ENCODE data around the gene BRME1. TPM values are rescaled to one million over a fixed set of nuclear protein-coding genes. Genes with fewer than 3 reads are reported as not detected.

Gene BRME1
- total and polyA plus RNA-seq, 2 experiments from 2014 or later: 4.0 to 8.2 TPM

DNA sequence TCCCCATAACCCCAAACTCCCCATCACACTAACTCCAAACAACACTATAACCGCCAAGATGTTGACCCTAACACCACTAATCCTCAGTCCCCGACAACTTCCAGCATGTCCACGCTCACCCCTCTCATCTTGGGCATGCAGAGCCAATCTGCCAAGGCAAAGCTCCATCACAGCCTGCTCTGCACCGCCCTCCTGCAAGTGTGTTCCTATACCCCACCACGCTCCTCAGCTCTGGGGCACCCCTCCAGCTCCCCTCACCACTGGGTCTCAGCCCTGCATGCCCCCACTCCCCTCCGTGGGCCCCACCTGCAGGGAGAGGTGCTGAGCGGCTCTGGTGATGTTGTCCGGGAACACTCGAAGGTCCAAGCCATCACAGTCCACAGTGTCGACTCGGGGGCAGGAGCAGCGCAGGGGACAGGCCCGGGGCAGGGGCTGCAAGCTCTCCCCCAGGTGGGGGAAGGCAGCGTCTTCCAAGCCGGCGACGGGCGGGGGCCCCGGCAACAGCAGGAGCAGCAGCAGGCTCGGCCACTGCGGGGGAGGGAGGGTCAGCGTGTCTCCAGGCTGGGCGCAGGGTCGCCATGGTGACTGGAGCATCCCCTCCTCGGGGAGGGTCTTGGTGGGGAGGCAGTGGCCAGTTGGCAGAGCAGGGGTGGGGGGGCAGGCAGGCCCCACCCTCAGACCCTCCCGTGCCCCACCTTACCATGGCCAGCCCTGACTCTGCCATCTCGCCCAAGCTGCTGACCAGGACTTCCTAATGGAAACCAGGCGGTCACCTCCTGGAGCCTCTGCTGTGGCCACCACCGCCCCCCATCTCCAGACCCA, 31.8 kb upstream of the BRME1 start:
- H3K27ac ChIP-seq: no peak overlapping the region
- DNase-seq (ENCODE audit: low read depth in 1 of 2, low spot score in 1 of 2): peak in 1 of 2 donors; percentile 28
- H3K27me3 ChIP-seq: no peaks in the 10 kb centered on the region
- no peaks in the 10 kb centered on the region for H3K9me3 ChIP-seq (ENCODE audit: low read depth)
- no peak overlapping the region for H3K4me3 ChIP-seq
- TF ChIP-seq, protein P1, sequence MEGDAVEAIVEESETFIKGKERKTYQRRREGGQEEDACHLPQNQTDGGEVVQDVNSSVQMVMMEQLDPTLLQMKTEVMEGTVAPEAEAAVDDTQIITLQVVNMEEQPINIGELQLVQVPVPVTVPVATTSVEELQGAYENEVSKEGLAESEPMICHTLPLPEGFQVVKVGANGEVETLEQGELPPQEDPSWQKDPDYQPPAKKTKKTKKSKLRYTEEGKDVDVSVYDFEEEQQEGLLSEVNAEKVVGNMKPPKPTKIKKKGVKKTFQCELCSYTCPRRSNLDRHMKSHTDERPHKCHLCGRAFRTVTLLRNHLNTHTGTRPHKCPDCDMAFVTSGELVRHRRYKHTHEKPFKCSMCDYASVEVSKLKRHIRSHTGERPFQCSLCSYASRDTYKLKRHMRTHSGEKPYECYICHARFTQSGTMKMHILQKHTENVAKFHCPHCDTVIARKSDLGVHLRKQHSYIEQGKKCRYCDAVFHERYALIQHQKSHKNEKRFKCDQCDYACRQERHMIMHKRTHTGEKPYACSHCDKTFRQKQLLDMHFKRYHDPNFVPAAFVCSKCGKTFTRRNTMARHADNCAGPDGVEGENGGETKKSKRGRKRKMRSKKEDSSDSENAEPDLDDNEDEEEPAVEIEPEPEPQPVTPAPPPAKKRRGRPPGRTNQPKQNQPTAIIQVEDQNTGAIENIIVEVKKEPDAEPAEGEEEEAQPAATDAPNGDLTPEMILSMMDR (IDR thresholded peaks at IDR 0.05; ENCODE audit: low read depth, low read length): no peak
- H3K36me3 ChIP-seq: no peaks in the 10 kb centered on the region
- H3K4me1 ChIP-seq (ENCODE audit: low read depth): peaks cover 6% of the 10 kb centered on the region

DNA sequence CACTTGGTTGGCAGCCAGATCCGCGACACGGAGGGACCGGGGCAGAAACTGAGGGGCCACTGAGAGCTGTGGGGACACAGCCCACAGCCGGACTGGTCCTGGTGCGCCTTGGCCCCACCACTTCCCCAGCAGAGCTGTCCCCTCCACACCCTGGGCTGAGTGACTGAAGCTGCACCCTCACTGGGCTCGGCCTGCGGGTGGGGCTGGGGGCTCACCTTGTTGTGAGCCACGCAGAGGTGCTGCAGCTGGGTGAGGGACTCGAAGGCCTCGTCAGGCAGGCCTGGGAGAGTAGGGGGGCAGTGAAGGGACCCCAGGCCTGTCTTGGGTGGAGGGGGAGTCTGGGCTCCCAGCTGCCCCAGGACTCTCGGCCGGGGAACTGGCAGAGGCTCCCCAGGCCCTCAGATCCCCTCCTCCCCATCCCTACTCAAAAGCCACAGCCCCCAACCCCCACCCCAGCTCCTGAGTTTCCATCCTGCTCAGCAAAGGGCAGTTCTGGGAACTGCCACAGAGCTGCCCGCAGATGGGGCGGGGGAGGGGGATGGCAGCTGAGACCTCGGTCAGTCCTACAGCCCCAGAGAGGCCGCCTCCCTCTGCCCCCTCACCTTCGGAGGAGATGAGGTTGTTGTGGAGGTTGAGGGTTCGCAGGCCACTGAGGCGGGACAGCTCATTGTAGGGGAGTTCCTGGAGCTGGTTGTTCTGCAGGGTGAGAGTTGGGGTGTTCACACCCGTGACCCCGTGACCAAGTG, 30.0 kb upstream of the BRME1 start:
- Histone ChIP-seq H3K36me3 (no peaks in the 10 kb centered on the region), H3K27ac (no peak overlapping the region), H3K27me3 (no peaks in the 10 kb centered on the region), H3K9me3 (ENCODE audit: low read depth) (no peaks in the 10 kb centered on the region), H3K4me1 (ENCODE audit: low read depth) (peaks cover 6% of the 10 kb centered on the region), H3K4me3 (no peak overlapping the region)
- peak; percentile 40 to 50 for DNase-seq (ENCODE audit: low read depth in 1 of 2, low spot score in 1 of 2)
- TF ChIP-seq, protein P1 (IDR thresholded peaks at IDR 0.05; ENCODE audit: low read depth, low read length): no peak

DNA sequence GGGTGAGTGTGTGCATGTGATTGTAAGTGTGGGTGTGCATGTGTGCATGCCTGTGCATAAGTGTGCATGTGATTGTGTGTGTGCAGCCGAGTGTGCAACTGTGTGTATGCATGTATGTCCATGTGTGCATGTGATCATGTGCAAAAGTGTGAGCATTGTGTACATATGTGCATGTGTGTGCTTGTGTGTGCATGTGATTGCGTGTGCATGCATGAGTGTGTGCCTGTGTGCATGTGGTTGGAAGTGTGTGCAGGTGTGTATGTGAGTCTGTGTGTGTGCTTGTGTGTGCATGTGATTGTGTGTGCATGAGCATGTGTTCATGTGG, 28.8 kb upstream of the BRME1 start:
- TF ChIP-seq, protein P1 (IDR thresholded peaks at IDR 0.05; ENCODE audit: low read depth, low read length): no peak

DNA sequence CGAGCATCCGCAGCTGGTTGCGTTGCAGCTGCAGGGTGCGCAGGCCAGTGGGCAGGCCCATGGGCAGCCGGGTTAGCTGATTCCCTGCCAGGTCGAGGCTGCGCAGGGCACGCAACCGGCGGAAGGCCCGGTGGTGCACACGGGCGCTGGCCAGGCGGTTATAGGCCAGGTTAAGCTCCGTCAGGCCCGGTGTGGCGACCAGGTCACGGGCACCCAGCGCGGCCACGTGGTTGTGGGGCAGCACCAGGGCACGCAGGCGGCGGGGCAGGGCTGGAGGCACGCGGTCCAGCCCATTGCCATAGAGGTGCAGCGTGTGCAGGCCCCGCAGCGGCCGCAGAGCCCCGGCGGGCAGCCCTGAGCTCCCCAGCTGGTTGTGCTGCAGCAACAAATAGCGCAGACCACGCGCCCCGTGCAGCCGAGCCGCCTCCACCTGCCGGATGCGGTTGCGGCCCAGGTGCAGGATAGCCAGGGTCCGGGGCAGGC, 27.0 kb upstream of the BRME1 start:
- no peaks in the 10 kb centered on the region for H3K9me3 ChIP-seq (ENCODE audit: low read depth)
- H3K36me3 ChIP-seq: no peaks in the 10 kb centered on the region
- TF ChIP-seq, protein P1 (IDR thresholded peaks at IDR 0.05; ENCODE audit: low read depth, low read length): no peak
- no peaks in the 10 kb centered on the region for H3K27me3 ChIP-seq
- H3K27ac ChIP-seq: no peak overlapping the region
- peaks cover 6% of the 10 kb centered on the region for H3K4me1 ChIP-seq (ENCODE audit: low read depth)
- no peak for DNase-seq (ENCODE audit: low read depth in 1 of 2, low spot score in 1 of 2)
- no peak overlapping the region for H3K4me3 ChIP-seq

More for the DNA sequence above, 28.8 kb upstream of the BRME1 start:
- DNase-seq (ENCODE audit: low read depth in 1 of 2, low spot score in 1 of 2): no peak
- Histone ChIP-seq H3K4me3 (no peak overlapping the region), H3K27ac (no peak overlapping the region), H3K9me3 (ENCODE audit: low read depth) (no peaks in the 10 kb centered on the region), H3K36me3 (no peaks in the 10 kb centered on the region), H3K27me3 (no peaks in the 10 kb centered on the region), H3K4me1 (ENCODE audit: low read depth) (peaks cover 6% of the 10 kb centered on the region)

DNA sequence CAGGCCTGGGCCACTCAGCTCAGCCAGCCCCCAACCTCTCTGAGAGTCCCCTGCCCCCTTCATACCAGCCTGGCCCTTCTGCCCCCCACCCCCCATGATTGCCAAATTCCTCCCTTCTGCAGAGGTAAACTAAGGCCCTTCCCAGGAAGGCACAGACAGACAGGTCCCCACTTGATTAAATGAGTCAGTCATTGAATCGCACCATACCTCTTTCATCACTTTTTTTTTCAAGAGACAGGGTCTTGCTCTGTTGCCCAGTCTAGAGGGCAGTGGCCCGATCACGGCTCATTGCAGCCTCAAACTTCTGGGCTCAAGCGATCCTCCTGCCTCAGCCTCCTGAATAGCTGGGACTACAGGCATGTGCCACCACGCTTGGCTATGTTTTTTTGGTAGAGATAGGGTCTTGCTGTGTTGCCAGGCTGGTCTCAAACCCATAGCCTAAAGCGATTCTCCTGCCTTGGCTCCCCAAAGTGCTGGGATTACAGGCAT, 26.3 kb upstream of the BRME1 start:
- peaks cover 6% of the 10 kb centered on the region for H3K4me1 ChIP-seq (ENCODE audit: low read depth)
- H3K4me3 ChIP-seq: no peak overlapping the region
- H3K27me3 ChIP-seq: no peaks in the 10 kb centered on the region
- TF ChIP-seq, protein P1 (IDR thresholded peaks at IDR 0.05; ENCODE audit: low read depth, low read length): no peak
- no peaks in the 10 kb centered on the region for H3K36me3 ChIP-seq
- H3K9me3 ChIP-seq (ENCODE audit: low read depth): no peaks in the 10 kb centered on the region
- DNase-seq (ENCODE audit: low read depth in 1 of 2, low spot score in 1 of 2): no peak
- H3K27ac ChIP-seq: no peak overlapping the region

Data from cardiac muscle cell (in vitro differentiated cells and primary cell).